Neural cell (in vitro differentiated cells): ENCODE data around the gene CAPNS1. TPM values are rescaled to one million over a fixed set of nuclear protein-coding genes. Genes with fewer than 3 reads are reported as not detected.
"Not testable (repeated sequence)": the region's sequence is repeated elsewhere in the genome, so short reads cannot be mapped to it uniquely, and the experiment has no call there.

Experiments
- H2AFZ ChIP-seq: fragments of 200-600, 300-800 bp; sonication (generic), shearing (Covaris generic); 2 replicates; pipeline ENCODE4 v1.6.0; 2014; ENCODE audit warnings: low read depth, mild to moderate bottlenecking, antibody characterized with exemption, low read length, moderate library complexity
- H3F3A ChIP-seq: fragments of 200-600 bp; shearing (Covaris generic); 2 replicates; pipeline ENCODE4 v1.6.1; 2016; ENCODE audit warnings: mild to moderate bottlenecking, moderate library complexity, mixed read lengths, antibody characterized with exemption, low read length; ENCODE audit not compliant: insufficient read depth, poor library complexity, severe bottlenecking
- H3K27ac ChIP-seq: fragments of 200-600, 300-800 bp; sonication (generic), shearing (Covaris generic); 2 replicates; pipeline ENCODE4 v1.5.1; 2014; ENCODE audit warnings: mild to moderate bottlenecking, low read length, moderate library complexity
- H3K27me3 ChIP-seq: fragments of 300-800, 200-600 bp; sonication (generic), shearing (Covaris generic); 2 replicates; pipeline ENCODE4 v1.6.0; 2014; ENCODE audit warnings: mild to moderate bottlenecking, low read depth, low read length, moderate library complexity; ENCODE audit not compliant: insufficient read depth
- H3K36me3 ChIP-seq: fragments of 300-800, 200-600 bp; sonication (generic), shearing (Covaris generic); 2 replicates; pipeline ENCODE4 v1.5.1; 2014; ENCODE audit warnings: mild to moderate bottlenecking, antibody characterized with exemption, low read length, moderate library complexity; ENCODE audit not compliant: insufficient read depth
- H3K4me2 ChIP-seq: fragments of 300-800, 200-600 bp; sonication (generic), shearing (Covaris generic); 2 replicates; pipeline ENCODE4 v1.6.0; 2014; ENCODE audit warnings: mild to moderate bottlenecking, low read length
- H3K4me3 ChIP-seq: fragments of 300-800, 200-600 bp; sonication (generic), shearing (Covaris generic); 2 replicates; pipeline ENCODE4 v1.5.1; 2014; ENCODE audit warnings: mild to moderate bottlenecking, low read length, moderate library complexity
- H3K79me2 ChIP-seq: fragments of 200-600 bp; shearing (Covaris generic); replicated peaks from 2 replicates; pipeline ENCODE4 v1.6.0; 2014; ENCODE audit warnings: mild to moderate bottlenecking, low read length, moderate library complexity; ENCODE audit not compliant: insufficient read depth
- H3K9ac ChIP-seq: fragments of 300-800, 200-600 bp; sonication (generic), shearing (Covaris generic); 2 replicates; pipeline ENCODE4 v1.6.1; 2016; ENCODE audit warnings: mild to moderate bottlenecking, low read length, mixed read lengths
- H3K9me2 ChIP-seq: fragments of 200-600 bp; shearing (Covaris generic); 2 replicates; pipeline ENCODE4 v1.6.1; 2016; ENCODE audit warnings: mild to moderate bottlenecking, low read length, mixed read lengths; ENCODE audit not compliant: insufficient read depth
- H3K9me3 ChIP-seq: fragments of 200-600, 300-800 bp; sonication (generic), shearing (Covaris generic); 2 replicates; pipeline ENCODE4 v1.6.1; 2016; ENCODE audit warnings: mild to moderate bottlenecking, mixed run types, low read length, moderate library complexity, mixed read lengths
- H4K20me1 ChIP-seq: fragments of 200-600 bp; shearing (Covaris generic); 2 replicates; pipeline ENCODE4 v1.6.1; 2016; ENCODE audit warnings: mild to moderate bottlenecking, mixed run types; ENCODE audit not compliant: insufficient read depth
- EP300 ChIP-seq: fragments of 450-650 bp; conservative IDR thresholded peaks from 2 replicates; pipeline ENCODE4 v1.6.1; 2014; ENCODE audit warnings: antibody characterized with exemption, mild to moderate bottlenecking, moderate library complexity; ENCODE audit not compliant: poor library complexity, severe bottlenecking
- RAD21 ChIP-seq: fragments of 450-650 bp; conservative IDR thresholded peaks from 2 replicates; pipeline ENCODE4 v1.6.1; 2014; ENCODE audit warnings: antibody characterized with exemption, mild to moderate bottlenecking, moderate library complexity
- TAF1 ChIP-seq: IDR thresholded peaks from 2 replicates; pipeline ENCODE4 v1.6.1; 2012; ENCODE audit warnings: low read depth
- polyA plus RNA-seq: library from polyadenylated mRNA; depleted of rRNA; stranded (reverse); fragments of >200 nt; gene quantifications from 2 replicates; pipeline ENCODE4 v1.2.3, GENCODE V29; 2014
- TF ChIP-seq, protein P1 (sequence below): IDR thresholded peaks from 2 replicates; pipeline ENCODE4 v1.6.1; 2012; ENCODE audit warnings: borderline replicate concordance
- TF ChIP-seq, protein P2 (sequence below): fragments of 450-650 bp; IDR thresholded peaks from 2 replicates; pipeline ENCODE4 v1.5.1; 2014; ENCODE audit warnings: antibody characterized with exemption, mild to moderate bottlenecking, moderate library complexity; ENCODE audit not compliant: poor library complexity, severe bottlenecking

The CAPNS1 gene
- polyA plus RNA-seq, 1 donor from 2014 or later, result 67.3 TPM

DNA sequence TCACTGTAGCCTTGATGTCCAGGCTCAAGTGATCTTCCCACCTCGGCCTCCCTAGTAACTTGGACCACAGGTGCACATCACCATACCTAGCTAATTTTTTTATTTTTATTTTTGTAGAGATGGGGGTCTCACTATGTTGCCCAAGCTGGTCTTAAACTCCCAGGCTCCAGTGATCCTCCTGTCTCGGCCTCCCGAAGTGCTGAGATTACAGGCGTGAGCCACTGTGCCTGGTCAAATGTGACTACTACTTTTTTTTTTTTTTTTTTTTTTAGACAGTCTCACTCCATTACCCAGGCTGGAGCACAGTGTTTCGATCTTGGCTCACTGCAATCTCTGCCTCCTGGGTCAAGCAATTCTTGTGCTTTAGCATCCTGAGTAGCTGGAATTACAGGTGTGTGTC is 33.0 kb downstream of the CAPNS1 start:
- Histone ChIP-seq H3K79me2 (no peaks in the 10 kb centered on the region), H3K4me3 (no peak overlapping the region), H3K36me3 (no peaks in the 10 kb centered on the region), H3K27me3 (no peaks in the 10 kb centered on the region), H3K9ac (no peak overlapping the region), H3K4me2 (no peak overlapping the region), H2AFZ (no peak overlapping the region), H3K27ac (no peak overlapping the region), H3K9me2 (no peaks in the 10 kb centered on the region), H3F3A (no peaks in the 10 kb centered on the region), H4K20me1 (no peaks in the 10 kb centered on the region), H3K9me3 (no peaks in the 10 kb centered on the region)
- TF ChIP-seq EP300 (no peak), RAD21 (no peak), TAF1 (no peak)
- TF ChIP-seq, protein P1, sequence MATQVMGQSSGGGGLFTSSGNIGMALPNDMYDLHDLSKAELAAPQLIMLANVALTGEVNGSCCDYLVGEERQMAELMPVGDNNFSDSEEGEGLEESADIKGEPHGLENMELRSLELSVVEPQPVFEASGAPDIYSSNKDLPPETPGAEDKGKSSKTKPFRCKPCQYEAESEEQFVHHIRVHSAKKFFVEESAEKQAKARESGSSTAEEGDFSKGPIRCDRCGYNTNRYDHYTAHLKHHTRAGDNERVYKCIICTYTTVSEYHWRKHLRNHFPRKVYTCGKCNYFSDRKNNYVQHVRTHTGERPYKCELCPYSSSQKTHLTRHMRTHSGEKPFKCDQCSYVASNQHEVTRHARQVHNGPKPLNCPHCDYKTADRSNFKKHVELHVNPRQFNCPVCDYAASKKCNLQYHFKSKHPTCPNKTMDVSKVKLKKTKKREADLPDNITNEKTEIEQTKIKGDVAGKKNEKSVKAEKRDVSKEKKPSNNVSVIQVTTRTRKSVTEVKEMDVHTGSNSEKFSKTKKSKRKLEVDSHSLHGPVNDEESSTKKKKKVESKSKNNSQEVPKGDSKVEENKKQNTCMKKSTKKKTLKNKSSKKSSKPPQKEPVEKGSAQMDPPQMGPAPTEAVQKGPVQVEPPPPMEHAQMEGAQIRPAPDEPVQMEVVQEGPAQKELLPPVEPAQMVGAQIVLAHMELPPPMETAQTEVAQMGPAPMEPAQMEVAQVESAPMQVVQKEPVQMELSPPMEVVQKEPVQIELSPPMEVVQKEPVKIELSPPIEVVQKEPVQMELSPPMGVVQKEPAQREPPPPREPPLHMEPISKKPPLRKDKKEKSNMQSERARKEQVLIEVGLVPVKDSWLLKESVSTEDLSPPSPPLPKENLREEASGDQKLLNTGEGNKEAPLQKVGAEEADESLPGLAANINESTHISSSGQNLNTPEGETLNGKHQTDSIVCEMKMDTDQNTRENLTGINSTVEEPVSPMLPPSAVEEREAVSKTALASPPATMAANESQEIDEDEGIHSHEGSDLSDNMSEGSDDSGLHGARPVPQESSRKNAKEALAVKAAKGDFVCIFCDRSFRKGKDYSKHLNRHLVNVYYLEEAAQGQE, result no peak
- TF ChIP-seq, protein P2, sequence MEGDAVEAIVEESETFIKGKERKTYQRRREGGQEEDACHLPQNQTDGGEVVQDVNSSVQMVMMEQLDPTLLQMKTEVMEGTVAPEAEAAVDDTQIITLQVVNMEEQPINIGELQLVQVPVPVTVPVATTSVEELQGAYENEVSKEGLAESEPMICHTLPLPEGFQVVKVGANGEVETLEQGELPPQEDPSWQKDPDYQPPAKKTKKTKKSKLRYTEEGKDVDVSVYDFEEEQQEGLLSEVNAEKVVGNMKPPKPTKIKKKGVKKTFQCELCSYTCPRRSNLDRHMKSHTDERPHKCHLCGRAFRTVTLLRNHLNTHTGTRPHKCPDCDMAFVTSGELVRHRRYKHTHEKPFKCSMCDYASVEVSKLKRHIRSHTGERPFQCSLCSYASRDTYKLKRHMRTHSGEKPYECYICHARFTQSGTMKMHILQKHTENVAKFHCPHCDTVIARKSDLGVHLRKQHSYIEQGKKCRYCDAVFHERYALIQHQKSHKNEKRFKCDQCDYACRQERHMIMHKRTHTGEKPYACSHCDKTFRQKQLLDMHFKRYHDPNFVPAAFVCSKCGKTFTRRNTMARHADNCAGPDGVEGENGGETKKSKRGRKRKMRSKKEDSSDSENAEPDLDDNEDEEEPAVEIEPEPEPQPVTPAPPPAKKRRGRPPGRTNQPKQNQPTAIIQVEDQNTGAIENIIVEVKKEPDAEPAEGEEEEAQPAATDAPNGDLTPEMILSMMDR, result no peak

DNA sequence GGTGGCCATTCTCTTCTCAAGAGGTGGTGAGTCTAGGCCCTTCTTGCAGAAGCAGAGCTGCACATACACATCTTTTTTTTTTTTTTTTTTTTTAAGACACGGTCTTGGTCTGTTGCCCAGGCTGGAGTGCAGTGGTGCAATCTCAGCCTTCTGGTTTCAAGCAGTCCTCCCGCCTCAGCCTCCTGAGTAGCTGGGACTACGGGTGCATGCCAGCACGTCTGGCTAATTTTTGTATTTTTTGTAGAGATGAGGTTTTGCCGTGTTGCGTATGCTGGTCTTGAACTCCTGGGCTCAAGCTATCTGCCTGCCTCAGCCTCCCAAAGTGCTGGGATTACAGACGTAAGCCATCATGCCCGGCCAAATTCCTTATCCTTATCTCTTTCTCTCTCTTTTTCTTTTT is 34.0 kb downstream of the CAPNS1 start:
- not testable (repeated sequence) for H3K27me3 ChIP-seq, H3K9me3 ChIP-seq, H3K9ac ChIP-seq, H3F3A ChIP-seq, H3K79me2 ChIP-seq, H3K27ac ChIP-seq, H3K9me2 ChIP-seq, H3K4me3 ChIP-seq, H4K20me1 ChIP-seq, H3K36me3 ChIP-seq, H3K4me2 ChIP-seq, H2AFZ ChIP-seq

DNA sequence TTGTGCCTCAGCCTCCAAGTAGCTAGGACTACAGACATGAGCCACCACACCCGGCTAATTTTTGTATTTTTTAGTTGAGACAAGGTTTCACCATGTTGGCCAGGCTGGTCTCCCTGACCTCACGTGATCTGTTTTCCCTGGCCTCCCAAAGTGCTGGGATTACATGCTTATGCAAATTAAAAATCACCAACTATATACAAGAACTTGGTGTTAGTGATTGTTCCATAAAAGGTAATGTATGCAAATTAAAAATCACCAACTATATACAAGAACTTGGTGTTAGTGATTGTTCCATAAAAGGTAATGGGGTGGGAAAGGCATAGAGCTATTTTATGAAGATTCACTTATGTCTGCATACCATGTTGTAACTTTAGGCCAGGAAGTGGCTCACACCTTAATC is 39.2 kb downstream of the CAPNS1 start:
- not testable (repeated sequence) for H3K9me2 ChIP-seq, H3K36me3 ChIP-seq, H3K27me3 ChIP-seq, H2AFZ ChIP-seq, H3K79me2 ChIP-seq, H3F3A ChIP-seq, H4K20me1 ChIP-seq, H3K27ac ChIP-seq, H3K4me3 ChIP-seq, H3K9ac ChIP-seq, H3K4me2 ChIP-seq, H3K9me3 ChIP-seq
